Ascending aorta (tissue), 2 donors: ENCODE data around the gene AGAP6. TPM values are rescaled to one million over a fixed set of nuclear protein-coding genes. Genes with fewer than 3 reads are reported as not detected.
"Not testable (repeated sequence)": the region's sequence is repeated elsewhere in the genome, so short reads cannot be mapped to it uniquely, and the experiment has no call there.

ENCODE experiments used
- DNase-seq, 2 donors: peaks; one replicate each; pipeline ENCODE4 v3.0.0-alpha.2; 2019; ENCODE audit warnings: low spot score in 2 of 2
- H3K27ac ChIP-seq, 2 donors: fragments of 200-600 bp; sonication (generic); one replicate each; pipeline ENCODE4 v1.5.1; 2016 to 2017; ENCODE audit warnings: mild to moderate bottlenecking in 1 of 2
- H3K27me3 ChIP-seq: fragments of 200-600 bp; sonication (generic); one replicate; pipeline ENCODE4 v1.5.1; 2017
- H3K36me3 ChIP-seq, 2 donors: fragments of 200-600 bp; sonication (generic); one replicate each; pipeline ENCODE4 v1.5.1; 2016
- H3K4me1 ChIP-seq, 2 donors: fragments of 200-600 bp; sonication (generic); one replicate each; pipeline ENCODE4 v1.5.1; 2016 to 2017; ENCODE audit warnings: mild to moderate bottlenecking in 1 of 2
- H3K4me3 ChIP-seq, 2 donors: fragments of 200-600 bp; sonication (generic); one replicate each; pipeline ENCODE4 v1.5.1; 2016 to 2017; ENCODE audit warnings: mild to moderate bottlenecking in 1 of 2
- H3K9me3 ChIP-seq, 2 donors: fragments of 200-600 bp; sonication (generic); one replicate each; pipeline ENCODE4 v1.5.1; 2016
- intact Hi-C: fragments of 100-400 bp; cut with DNase I; formaldehyde crosslinking; loops from one replicate; pipeline ENCODE4 v1.15.1; 2023
- total RNA-seq: library from RNA; depleted of rRNA; stranded (reverse); fragments of >200 nt; gene quantifications from one replicate; pipeline ENCODE4 v1.1.0, GENCODE V29; 2016
- TF ChIP-seq, protein P1 (sequence below), 3 experiments: fragments of 200-600 bp in 2 of 3; fragments of 450-650 bp in 1 of 3; sonication (generic) in 2 of 3; IDR thresholded peaks; one replicate each; pipeline ENCODE4 v1.5.1; 2016 to 2019; ENCODE audit warnings: antibody characterized with exemption in 3 of 3, mild to moderate bottlenecking in 1 of 3, moderate library complexity in 1 of 3

AGAP6 gene
- total RNA-seq, 1 donor from 2014 or later, result 15.9 TPM

DNA sequence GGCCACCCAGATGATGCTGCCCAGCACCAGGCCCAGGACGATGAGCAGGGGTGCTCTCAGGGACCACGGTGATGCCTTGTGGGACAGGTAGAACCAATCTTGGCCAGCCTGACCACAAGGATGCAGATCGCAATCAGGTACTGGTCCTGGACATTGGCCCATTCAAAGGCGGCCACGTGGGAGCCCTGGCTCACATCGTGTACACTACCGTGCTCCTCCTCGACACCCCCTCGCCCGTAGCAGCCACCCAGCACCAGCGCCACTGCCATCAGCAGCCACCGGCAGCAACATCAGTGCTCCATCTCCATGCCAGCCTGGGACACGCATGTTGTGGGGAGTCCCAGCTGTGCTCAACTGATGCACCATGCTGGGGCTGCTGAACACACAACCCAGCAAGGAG, 39.0 kb downstream of the AGAP6 start:
- Histone ChIP-seq H3K4me1 (no peaks in the 10 kb centered on the region), H3K4me3 (no peak overlapping the region), H3K27me3 (no peaks in the 10 kb centered on the region), H3K27ac (no peak overlapping the region), H3K9me3 (no peaks in the 10 kb centered on the region), H3K36me3 (no peaks in the 10 kb centered on the region)
- intact Hi-C loops, result no loop called here
- TF ChIP-seq, protein P1, sequence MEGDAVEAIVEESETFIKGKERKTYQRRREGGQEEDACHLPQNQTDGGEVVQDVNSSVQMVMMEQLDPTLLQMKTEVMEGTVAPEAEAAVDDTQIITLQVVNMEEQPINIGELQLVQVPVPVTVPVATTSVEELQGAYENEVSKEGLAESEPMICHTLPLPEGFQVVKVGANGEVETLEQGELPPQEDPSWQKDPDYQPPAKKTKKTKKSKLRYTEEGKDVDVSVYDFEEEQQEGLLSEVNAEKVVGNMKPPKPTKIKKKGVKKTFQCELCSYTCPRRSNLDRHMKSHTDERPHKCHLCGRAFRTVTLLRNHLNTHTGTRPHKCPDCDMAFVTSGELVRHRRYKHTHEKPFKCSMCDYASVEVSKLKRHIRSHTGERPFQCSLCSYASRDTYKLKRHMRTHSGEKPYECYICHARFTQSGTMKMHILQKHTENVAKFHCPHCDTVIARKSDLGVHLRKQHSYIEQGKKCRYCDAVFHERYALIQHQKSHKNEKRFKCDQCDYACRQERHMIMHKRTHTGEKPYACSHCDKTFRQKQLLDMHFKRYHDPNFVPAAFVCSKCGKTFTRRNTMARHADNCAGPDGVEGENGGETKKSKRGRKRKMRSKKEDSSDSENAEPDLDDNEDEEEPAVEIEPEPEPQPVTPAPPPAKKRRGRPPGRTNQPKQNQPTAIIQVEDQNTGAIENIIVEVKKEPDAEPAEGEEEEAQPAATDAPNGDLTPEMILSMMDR (IDR thresholded peaks at IDR 0.05), result no peak
- no peak for DNase-seq

DNA sequence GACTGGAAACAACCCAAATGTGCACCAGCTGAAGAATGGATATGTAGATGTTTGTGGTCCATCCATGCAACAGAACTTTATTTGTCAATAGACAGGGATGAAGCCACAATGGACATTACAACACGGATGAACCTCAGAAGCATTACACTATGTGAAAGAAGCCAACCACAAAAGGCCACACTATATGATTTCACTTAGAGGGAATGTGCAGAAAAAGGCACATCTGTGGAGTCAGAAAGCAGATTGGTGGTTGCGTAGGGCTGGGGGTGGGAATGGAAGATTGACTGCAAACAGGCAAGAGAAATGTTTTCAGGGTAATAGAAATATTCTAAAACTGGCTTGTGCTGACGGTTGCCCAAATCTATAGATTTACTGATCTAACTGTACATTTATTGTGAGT, 45.3 kb downstream of the AGAP6 start:
- Histone ChIP-seq H3K27ac (no peak overlapping the region), H3K36me3 (no peaks in the 10 kb centered on the region), H3K9me3 (no peaks in the 10 kb centered on the region), H3K4me1 (no peaks in the 10 kb centered on the region), H3K27me3 (no peaks in the 10 kb centered on the region), H3K4me3 (no peak overlapping the region)
- no peak for DNase-seq
- intact Hi-C loops, result no loop called here
- TF ChIP-seq, protein P1 (IDR thresholded peaks at IDR 0.05), result no peak

DNA sequence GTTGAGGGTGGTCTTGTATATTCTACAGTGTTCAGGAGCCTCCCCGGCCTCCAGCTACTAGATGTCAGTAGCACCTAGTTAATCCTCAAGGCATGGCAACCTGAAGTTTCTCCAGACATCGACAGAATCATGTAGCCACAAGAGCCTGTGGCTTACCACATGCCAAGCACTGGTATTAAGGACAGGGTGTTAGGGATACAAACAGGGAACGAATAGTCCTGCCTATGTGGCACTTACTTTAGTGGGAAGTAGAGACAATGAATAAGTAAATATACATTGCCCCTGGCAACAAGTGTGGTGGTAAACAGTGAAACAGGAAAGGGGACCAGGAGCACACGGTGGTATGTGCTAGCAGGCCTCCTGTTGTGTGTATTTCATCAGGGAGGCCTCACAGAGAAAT, 47.1 kb downstream of the AGAP6 start:
- H3K4me3 ChIP-seq, H3K27ac ChIP-seq, H3K9me3 ChIP-seq, H3K27me3 ChIP-seq, DNase-seq, H3K36me3 ChIP-seq, intact Hi-C loops, H3K4me1 ChIP-seq: not testable (repeated sequence)

DNA sequence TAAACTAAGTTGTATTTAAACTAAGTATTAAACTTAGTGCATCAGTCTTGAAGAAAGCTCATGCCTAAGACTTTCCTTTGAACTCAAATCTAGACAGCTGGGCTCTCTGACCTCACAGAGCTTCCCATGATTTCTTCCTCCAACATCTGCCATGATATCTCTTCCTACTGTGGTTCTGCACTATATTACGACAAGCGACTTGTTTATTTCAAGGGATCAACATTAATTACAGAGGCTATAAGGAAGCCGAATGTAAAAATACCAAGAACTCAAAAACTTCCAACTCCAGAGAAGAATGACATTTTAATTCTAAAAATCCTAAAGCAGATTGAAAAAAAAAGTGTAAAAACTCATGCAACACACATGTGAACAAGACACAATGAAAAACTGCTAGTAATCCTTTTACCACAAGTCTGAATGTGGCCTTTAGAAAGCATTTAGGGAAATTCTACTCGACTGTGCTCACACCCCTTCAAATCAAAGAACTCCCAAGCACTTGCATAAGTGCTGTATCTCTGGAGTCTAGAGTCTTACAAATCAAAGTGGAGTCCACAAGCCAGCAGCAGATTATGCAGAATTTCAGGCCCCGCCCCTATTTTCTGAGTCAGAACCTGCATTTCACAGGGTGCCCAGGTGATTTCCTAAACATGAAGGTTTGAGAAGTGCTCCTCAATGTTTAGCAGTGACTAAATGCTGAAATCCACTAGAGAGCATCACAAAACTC, 56.9 kb downstream of the AGAP6 start:
- TF ChIP-seq, protein P1 (IDR thresholded peaks at IDR 0.05), result no peak
- intact Hi-C loops, result no loop called here
- no peaks in the 10 kb centered on the region for H3K9me3 ChIP-seq
- no peaks in the 10 kb centered on the region for H3K4me1 ChIP-seq
- no peak for DNase-seq
- H3K27ac ChIP-seq, result no peak overlapping the region
- H3K36me3 ChIP-seq, result no peaks in the 10 kb centered on the region
- H3K4me3 ChIP-seq, result no peak overlapping the region
- no peaks in the 10 kb centered on the region for H3K27me3 ChIP-seq

DNA sequence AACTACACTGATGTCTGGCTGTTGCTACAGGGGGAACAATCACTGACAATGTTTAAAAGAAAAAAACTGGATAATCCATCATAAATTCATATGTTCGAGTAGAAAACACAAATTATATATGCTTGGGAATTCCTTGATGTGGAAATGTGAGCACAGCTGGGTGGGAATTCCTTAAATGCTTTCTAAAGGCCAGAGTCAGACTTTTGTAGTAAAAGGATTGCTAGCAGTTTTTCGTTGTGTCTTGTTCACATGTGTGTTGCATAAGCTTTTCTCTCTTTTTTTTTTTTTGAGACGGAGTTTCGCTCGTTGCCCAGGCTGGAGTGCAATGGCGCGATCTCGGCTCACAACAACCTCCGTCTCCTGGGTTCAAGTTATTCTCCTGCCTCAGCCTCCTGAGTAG, 58.3 kb downstream of the AGAP6 start:
- H3K27me3 ChIP-seq, H3K4me3 ChIP-seq, H3K4me1 ChIP-seq, DNase-seq, intact Hi-C loops, H3K27ac ChIP-seq, H3K36me3 ChIP-seq, H3K9me3 ChIP-seq: not testable (repeated sequence)

DNA sequence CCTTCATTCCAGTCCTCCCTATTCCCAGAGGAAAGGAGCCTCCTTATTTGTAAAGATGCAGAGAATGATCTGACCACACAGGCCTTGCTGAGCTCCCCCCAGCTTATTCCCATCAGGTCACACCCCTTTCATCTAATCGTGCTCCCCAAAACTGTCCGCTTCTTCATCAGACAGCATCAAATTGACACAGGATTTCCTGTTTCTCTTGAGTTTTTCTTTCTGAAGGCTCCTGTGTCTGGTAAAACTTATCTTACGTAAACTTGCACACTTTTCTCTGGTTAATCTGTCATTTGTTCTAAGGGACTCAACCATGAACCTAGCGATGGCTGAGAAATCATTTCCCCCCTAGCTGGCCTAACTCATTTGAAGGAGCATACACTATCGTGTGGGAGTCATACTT, 59.4 kb downstream of the AGAP6 start:
- H3K36me3 ChIP-seq, DNase-seq, H3K27me3 ChIP-seq, H3K27ac ChIP-seq, H3K9me3 ChIP-seq, H3K4me3 ChIP-seq, intact Hi-C loops, H3K4me1 ChIP-seq: not testable (repeated sequence)

DNA sequence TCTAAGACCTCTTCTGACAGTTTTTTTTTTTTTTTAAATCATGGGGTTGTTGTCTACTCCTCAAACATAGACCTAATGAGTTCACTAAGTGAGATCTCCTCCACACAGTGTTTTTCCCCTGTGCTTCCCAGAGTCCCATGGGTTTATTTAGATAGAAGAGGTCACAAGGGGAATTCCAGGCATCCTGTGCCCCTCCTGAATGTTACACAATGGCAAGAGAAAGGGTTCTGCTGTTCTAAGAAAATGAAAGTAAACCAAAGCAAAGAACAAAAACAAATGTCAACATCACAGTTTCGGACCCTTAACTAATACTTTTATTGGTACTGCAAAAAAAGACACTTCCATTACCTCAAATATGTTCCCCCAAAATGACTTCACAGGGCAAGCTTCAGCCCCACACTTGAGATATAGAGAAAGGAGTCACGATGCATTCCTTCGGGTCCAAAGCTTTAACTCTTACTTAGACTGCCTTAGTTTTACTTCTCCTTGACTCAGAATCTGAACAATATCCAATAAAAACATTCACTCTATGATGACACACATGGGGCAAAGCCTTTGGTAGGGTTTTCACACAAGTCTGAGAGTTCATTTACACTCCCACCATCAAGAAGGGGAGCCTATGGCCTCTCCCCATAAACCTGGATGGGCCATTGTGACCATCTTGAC, 63.9 kb downstream of the AGAP6 start:
- DNase-seq, H3K27ac ChIP-seq: not testable (repeated sequence)

DNA sequence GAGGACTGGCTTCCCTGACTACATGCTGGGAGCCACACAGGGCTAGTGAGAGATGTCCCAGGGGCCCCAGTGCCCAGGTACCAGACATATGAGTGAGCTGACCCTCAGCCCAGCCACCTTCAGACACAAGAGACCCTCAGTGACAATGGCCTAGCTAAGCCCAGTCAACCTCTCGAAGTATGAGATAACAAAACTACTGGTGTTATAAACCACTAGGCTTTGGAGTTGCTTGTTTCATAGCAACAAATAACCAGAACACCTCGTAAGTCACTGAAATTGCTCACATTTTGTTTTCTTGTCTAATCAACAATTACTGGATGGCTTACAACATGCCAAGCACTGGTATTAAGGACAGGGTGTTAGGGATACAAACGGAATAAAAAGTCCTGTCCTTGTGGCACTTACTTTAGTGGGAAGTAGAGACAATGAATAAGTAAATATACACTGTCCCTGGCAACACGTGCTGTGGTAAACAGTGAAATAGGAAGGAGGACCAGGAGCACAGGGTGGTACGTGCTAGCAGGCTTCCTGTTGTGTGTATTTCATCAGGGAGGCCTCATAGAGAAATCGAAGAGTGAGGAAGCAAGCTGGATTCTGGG, 64.7 kb downstream of the AGAP6 start:
- H3K9me3 ChIP-seq, H3K36me3 ChIP-seq, H3K27ac ChIP-seq, H3K27me3 ChIP-seq, DNase-seq, H3K4me1 ChIP-seq, H3K4me3 ChIP-seq, intact Hi-C loops: not testable (repeated sequence)

More for the DNA sequence above, 63.9 kb downstream of the AGAP6 start:
- H3K9me3 ChIP-seq, intact Hi-C loops, H3K4me3 ChIP-seq, H3K27me3 ChIP-seq, H3K4me1 ChIP-seq, H3K36me3 ChIP-seq: not testable (repeated sequence)

DNA sequence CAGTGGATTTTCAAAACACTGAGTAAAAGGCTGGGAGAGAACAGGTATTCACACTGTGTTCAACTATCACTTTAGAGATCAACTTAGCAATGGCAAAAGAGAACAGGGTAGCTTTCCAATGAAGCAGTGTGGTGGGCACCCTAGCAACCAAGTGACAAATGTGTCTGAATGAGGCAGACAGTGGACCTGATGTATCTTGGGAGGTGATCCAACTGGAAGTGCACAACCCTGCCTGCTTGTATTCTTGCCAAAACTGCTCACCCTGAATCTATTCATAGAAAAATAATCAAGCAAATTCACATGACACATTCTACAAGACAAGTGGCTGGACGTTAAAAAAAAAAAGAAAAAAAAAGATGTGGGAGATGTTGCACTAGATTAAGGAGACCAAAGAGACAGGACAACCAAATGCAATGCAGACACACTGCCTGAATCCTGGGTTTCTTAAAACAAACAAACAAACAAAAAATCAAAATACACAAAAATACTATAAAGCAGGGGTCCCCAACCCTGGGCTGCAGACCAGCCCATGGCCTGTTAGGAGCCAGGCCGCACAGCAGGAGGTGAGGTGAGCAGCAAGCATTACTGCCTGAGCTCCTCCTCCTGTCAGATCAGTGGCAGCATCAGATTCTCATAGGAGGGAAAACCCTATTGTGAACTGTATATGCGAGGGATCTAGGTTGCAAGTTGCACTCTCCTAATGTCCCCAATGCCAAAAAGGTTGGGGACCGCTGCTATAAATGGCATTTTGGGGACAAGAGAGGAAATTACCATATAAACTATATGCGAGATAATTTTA, 67.5 kb downstream of the AGAP6 start:
- H3K4me3 ChIP-seq, H3K4me1 ChIP-seq, DNase-seq, H3K27ac ChIP-seq, H3K9me3 ChIP-seq, H3K27me3 ChIP-seq, intact Hi-C loops, H3K36me3 ChIP-seq: not testable (repeated sequence)

DNA sequence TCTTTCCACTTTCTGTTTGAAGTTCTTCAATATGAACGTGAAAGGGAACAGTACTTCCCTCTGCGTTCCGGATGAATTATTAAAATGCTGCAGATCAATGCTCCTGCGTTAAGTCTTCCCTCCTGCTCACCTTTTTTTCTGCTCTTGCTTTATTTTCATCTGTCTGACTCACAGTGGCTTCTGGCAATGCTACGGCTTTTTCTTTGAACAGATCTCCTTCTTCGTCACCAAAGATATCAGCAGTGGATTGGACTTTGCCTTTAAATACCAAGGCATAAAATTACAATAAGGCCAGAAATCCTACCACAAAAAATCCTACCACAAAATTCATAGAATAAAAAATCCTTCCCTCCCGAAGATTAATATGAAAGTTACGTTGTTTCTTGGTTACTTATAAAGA, 68.4 kb downstream of the AGAP6 start:
- H3K27me3 ChIP-seq, H3K9me3 ChIP-seq, H3K4me1 ChIP-seq, H3K36me3 ChIP-seq, DNase-seq, intact Hi-C loops, H3K27ac ChIP-seq, H3K4me3 ChIP-seq: not testable (repeated sequence)
